PC-3 (cell line): ENCODE results near the gene ZNF19. TPM values are rescaled to one million over a fixed set of nuclear protein-coding genes. Genes with fewer than 3 reads are reported as not detected.
A peak's percentile ranks its signal among the peaks of the same experiment; 100 is the strongest.

Experiments
- ATAC-seq: fragments of 200-7000 bp; cut with Tn5 transposase; 2 replicates; pipeline ENCODE4 v1.9.1; 2020; ENCODE audit warnings: mild to moderate bottlenecking, moderate library complexity
- Bru-seq: library from RNA; stranded (reverse); fragments of 400-500 nt; gene quantifications from one replicate; lab custom pipeline; 2021; lab: Mats Ljungman, UMichigan
- BruChase-seq, 2 experiments: library from RNA; stranded (reverse); fragments of 400-500 nt; gene quantifications; one replicate each; lab custom pipeline; 2021; lab: Mats Ljungman, UMichigan
- BruUV-seq: library from RNA; stranded (reverse); fragments of 400-500 nt; replicated peaks from 2 replicates; lab custom pipeline; 2021; lab: Mats Ljungman, UMichigan
- CTCF ChIA-PET: fragments of 300-600 bp; sonication (Branson Sonifier 250); formaldehyde crosslinking; loops from one replicate; lab custom pipeline; 2022; ENCODE audit warnings: antibody characterized with exemption; lab: Charles Lee
- POLR2A ChIA-PET: fragments of 300-600 bp; sonication (Branson Sonifier 250); formaldehyde crosslinking; loops from one replicate; lab custom pipeline; 2022; ENCODE audit warnings: antibody characterized with exemption; ENCODE audit not compliant: unreplicated experiment; lab: Charles Lee
- DNase-seq: peaks from one replicate; pipeline ENCODE4 v3.0.0-alpha.2; 2015
- H2AFZ ChIP-seq: fragments of 300-600 bp; sonication (generic); 2 replicates; pipeline ENCODE4 v1.6.0; 2016; ENCODE audit warnings: antibody characterized with exemption, low read length
- H3F3A ChIP-seq: fragments of 300-600 bp; sonication (generic); one replicate; pipeline ENCODE4 v1.6.0; 2017; ENCODE audit warnings: antibody characterized with exemption, low read length, control low read depth, mild to moderate bottlenecking; ENCODE audit not compliant: unreplicated experiment
- H3K27ac ChIP-seq: fragments of 300-600 bp; sonication (generic); 2 replicates; pipeline ENCODE4 v1.5.1; 2016; ENCODE audit warnings: mild to moderate bottlenecking, low read length
- H3K27me3 ChIP-seq: fragments of 300-600 bp; sonication (generic); 2 replicates; pipeline ENCODE4 v1.6.1; 2016; ENCODE audit warnings: low read length, mixed read lengths
- H3K36me3 ChIP-seq: fragments of 300-600 bp; sonication (generic); 2 replicates; pipeline ENCODE4 v1.6.1; 2016; ENCODE audit warnings: low read depth, mixed run types, low read length, mixed read lengths
- H3K4me1 ChIP-seq: fragments of 300-600 bp; sonication (generic); 2 replicates; pipeline ENCODE4 v1.5.1; 2016; ENCODE audit warnings: low read length; ENCODE audit not compliant: insufficient read depth
- H3K4me2 ChIP-seq: fragments of 300-600 bp; sonication (generic); 2 replicates; pipeline ENCODE4 v1.6.0; 2016; ENCODE audit warnings: low read length
- H3K4me3 ChIP-seq: fragments of 300-600 bp; sonication (generic); 2 replicates; pipeline ENCODE4 v1.5.1; 2016; ENCODE audit warnings: mild to moderate bottlenecking, low read length, mixed read lengths
- H3K79me2 ChIP-seq: fragments of 300-600 bp; sonication (generic); 2 replicates; pipeline ENCODE4 v1.6.1; 2017; ENCODE audit warnings: low read length, mixed read lengths
- H3K9ac ChIP-seq: fragments of 300-600 bp; sonication (generic); 2 replicates; pipeline ENCODE4 v1.6.0; 2016; ENCODE audit warnings: mild to moderate bottlenecking, low read length
- H3K9me2 ChIP-seq: fragments of 300-600 bp; sonication (generic); replicated peaks from 2 replicates; pipeline ENCODE4 v1.6.1; 2016; ENCODE audit warnings: mixed run types, low read length, mixed read lengths
- H3K9me3 ChIP-seq: fragments of 300-600 bp; sonication (generic); 2 replicates; pipeline ENCODE4 v1.6.1; 2016; ENCODE audit warnings: low read length, mixed read lengths
- H4K20me1 ChIP-seq: fragments of 300-600 bp; sonication (generic); 2 replicates; pipeline ENCODE4 v1.6.1; 2016; ENCODE audit warnings: low read length, mixed read lengths
- EZH2 ChIP-seq: fragments of 300-600 bp; sonication (generic); IDR thresholded peaks from one replicate; pipeline ENCODE4 v1.6.1; 2017; ENCODE audit warnings: antibody characterized with exemption, mild to moderate bottlenecking, low read length; ENCODE audit not compliant: unreplicated experiment
- EZH2phosphoT487 ChIP-seq: fragments of 300-600 bp; sonication (generic); IDR thresholded peaks from 2 replicates; pipeline ENCODE4 v1.6.1; 2018; ENCODE audit warnings: mild to moderate bottlenecking, antibody characterized with exemption, low read length, borderline replicate concordance
- intact Hi-C: fragments of 100-400 bp; cut with micrococcal nuclease; formaldehyde crosslinking; loops from 2 replicates; pipeline ENCODE4 v1.9.0; 2023
- long read RNA-seq: library from polyadenylated mRNA; unstranded; transcript quantifications from one replicate; pipeline ENCODE4 v2.0.0, GENCODE V29; 2021; ENCODE audit not compliant: unreplicated experiment
- total RNA-seq: library from RNA; depleted of rRNA; stranded (reverse); fragments of >200 nt; gene quantifications from 2 replicates; pipeline ENCODE4 v1.2.3, GENCODE V29; 2014; rRNA removed
- TF ChIP-seq, protein P1 (sequence below): fragments of 300-600 bp; sonication (generic); conservative IDR thresholded peaks from 2 replicates; pipeline ENCODE4 v1.5.1; 2017; ENCODE audit warnings: antibody characterized with exemption, low read depth, mild to moderate bottlenecking, low read length

ZNF19 gene
- total RNA-seq (0.40 and 1.5 TPM in 2 replicates), Bru-seq, nascent RNA (percentile 47 among the genes with signal in this experiment), BruChase-seq, experiment 1, labeled RNA remaining after a 6-hour chase (percentile 39 among the genes with signal in this experiment), BruChase-seq, experiment 2, labeled RNA remaining after a 2-hour chase (percentile 47 among the genes with signal in this experiment)
- long read RNA-seq, partial matches to known transcripts, result 1 of 2 reads
- long read RNA-seq, other reads (novel, unspliced or antisense), result 0 of 2 reads

DNA sequence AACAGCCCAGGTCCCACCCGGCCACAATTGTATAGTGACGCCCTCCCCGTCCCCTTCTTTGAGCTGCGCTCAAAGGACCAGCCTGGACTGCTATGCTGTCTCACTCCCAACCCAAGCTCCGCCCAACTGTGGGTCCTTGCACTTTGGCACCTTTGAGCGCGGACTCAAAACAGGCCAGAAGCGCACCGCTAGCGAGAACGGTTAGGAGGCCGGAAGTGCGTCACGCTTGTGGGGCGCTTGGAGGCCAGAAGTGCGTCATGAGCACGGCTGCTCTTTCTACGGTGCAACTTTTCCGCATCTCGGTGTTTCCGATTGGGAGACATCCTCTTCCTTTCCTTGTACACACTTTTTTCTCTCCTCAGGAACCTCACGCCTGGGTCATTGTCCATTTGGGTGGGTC lies at the start of gene ZNF19:
Gene ZNF19, minus strand, starts transcription at position 203 of the 400 bp plus-strand sequence. CDS start 7,210 bp downstream, outside the sequence.
- TF ChIP-seq EZH2phosphoT487 (no peak), EZH2 (no peak)
- TF ChIP-seq, protein P1, sequence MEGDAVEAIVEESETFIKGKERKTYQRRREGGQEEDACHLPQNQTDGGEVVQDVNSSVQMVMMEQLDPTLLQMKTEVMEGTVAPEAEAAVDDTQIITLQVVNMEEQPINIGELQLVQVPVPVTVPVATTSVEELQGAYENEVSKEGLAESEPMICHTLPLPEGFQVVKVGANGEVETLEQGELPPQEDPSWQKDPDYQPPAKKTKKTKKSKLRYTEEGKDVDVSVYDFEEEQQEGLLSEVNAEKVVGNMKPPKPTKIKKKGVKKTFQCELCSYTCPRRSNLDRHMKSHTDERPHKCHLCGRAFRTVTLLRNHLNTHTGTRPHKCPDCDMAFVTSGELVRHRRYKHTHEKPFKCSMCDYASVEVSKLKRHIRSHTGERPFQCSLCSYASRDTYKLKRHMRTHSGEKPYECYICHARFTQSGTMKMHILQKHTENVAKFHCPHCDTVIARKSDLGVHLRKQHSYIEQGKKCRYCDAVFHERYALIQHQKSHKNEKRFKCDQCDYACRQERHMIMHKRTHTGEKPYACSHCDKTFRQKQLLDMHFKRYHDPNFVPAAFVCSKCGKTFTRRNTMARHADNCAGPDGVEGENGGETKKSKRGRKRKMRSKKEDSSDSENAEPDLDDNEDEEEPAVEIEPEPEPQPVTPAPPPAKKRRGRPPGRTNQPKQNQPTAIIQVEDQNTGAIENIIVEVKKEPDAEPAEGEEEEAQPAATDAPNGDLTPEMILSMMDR, result no peak
- no peak for DNase-seq
- H3K4me1 ChIP-seq, result no peaks in the 10 kb centered on the region
- no peak within 1 kb of the TSS for H3K27ac ChIP-seq
- H3K4me3 ChIP-seq, result no peak within 1 kb of the TSS
- H3K4me2 ChIP-seq, result no peak within 1 kb of the TSS
- no peaks in the 10 kb centered on the region for H3K36me3 ChIP-seq
- H3K9me2 ChIP-seq, result no peaks in the 10 kb centered on the region
- no peaks in the 10 kb centered on the region for H3F3A ChIP-seq
- no peak within 1 kb of the TSS for H2AFZ ChIP-seq
- H3K9me3 ChIP-seq, result no peaks in the 10 kb centered on the region
- ATAC-seq, result no peak
- BruUV-seq, result no TSS peak
- intact Hi-C loops, result no loop called here
- no peaks in the 10 kb centered on the region for H3K27me3 ChIP-seq
- no peaks in the 10 kb centered on the region for H3K79me2 ChIP-seq
- H4K20me1 ChIP-seq, result no peaks in the 10 kb centered on the region
- ChIA-PET CTCF (no interaction called here), POLR2A (no interaction called here)
- H3K9ac ChIP-seq, result no peak within 1 kb of the TSS

DNA sequence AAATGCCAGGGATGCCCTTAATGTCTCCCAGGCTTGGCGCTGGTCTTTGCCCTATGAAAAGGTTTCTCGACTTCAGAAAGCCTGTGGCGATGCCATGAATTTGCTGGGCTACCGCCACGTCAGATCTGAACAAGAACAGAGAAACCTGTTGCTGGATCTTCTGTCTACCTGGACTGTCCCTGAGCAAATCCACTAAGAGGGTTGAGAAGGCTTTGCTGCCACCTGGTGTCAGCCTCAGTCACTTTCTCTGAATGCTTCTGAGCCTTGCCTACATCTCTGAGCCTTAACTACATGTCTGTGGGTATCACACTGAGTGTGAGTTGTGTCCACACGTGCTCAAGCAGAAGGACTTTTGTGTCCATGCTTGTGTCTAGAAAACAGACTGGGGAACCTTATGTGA lies 48.5 kb upstream of the ZNF19 start:
- Histone ChIP-seq H3K4me2 (no peak overlapping the region), H3K27ac (no peak overlapping the region), H2AFZ (no peak overlapping the region), H4K20me1 (no peaks in the 10 kb centered on the region), H3F3A (no peaks in the 10 kb centered on the region), H3K27me3 (no peaks in the 10 kb centered on the region), H3K79me2 (no peaks in the 10 kb centered on the region), H3K9me2 (no peaks in the 10 kb centered on the region), H3K4me3 (no peak overlapping the region), H3K9me3 (no peaks in the 10 kb centered on the region), H3K9ac (no peak overlapping the region), H3K36me3 (no peaks in the 10 kb centered on the region), H3K4me1 (no peaks in the 10 kb centered on the region)
- BruUV-seq, result no TSS peak
- POLR2A ChIA-PET, result no interaction called here
- DNase-seq (peak; percentile 63), ATAC-seq (peak; percentile 80)
- intact Hi-C loops, result loop anchor here (1.0 to 5.0 kb wide), 2 partner anchors 35 to 74 kb away; no protein-coding TSS in a partner anchor
- TF ChIP-seq, protein P1, result peak; percentile 61
- TF ChIP-seq EZH2, result no peak
- CTCF ChIA-PET, result no interaction called here

DNA sequence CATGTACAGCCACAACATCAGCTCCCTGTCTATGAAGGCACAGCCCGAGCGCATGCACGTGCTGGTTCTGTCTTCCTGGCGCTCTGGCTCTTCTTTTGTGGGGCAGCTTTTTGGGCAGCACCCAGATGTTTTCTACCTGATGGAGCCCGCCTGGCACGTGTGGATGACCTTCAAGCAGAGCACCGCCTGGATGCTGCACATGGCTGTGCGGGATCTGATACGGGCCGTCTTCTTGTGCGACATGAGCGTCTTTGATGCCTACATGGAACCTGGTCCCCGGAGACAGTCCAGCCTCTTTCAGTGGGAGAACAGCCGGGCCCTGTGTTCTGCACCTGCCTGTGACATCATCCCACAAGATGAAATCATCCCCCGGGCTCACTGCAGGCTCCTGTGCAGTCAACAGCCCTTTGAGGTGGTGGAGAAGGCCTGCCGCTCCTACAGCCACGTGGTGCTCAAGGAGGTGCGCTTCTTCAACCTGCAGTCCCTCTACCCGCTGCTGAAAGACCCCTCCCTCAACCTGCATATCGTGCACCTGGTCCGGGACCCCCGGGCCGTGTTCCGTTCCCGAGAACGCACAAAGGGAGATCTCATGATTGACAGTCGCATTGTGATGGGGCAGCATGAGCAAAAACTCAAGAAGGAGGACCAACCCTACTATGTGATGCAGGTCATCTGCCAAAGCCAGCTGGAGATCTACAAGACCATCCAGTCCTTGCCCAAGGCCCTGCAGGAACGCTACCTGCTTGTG lies 47.8 kb upstream of the ZNF19 start:
- H3K4me3 ChIP-seq, result no peak overlapping the region
- no peak overlapping the region for H3K27ac ChIP-seq
- H3K9ac ChIP-seq, result no peak overlapping the region
- no peaks in the 10 kb centered on the region for H3F3A ChIP-seq
- H3K79me2 ChIP-seq, result no peaks in the 10 kb centered on the region
- H3K9me3 ChIP-seq, result no peaks in the 10 kb centered on the region
- no TSS peak for BruUV-seq
- H3K4me1 ChIP-seq, result no peaks in the 10 kb centered on the region
- no peak overlapping the region for H2AFZ ChIP-seq
- ChIA-PET CTCF (no interaction called here), POLR2A (no interaction called here)
- DNase-seq (no peak), ATAC-seq (no peak)
- H3K27me3 ChIP-seq, result no peaks in the 10 kb centered on the region
- no peak overlapping the region for H3K4me2 ChIP-seq
- TF ChIP-seq, protein P1, result no peak
- TF ChIP-seq EZH2, result no peak
- TF ChIP-seq EZH2phosphoT487, result no peak
- no peaks in the 10 kb centered on the region for H4K20me1 ChIP-seq
- H3K36me3 ChIP-seq, result no peaks in the 10 kb centered on the region
- intact Hi-C loops, result loop anchor here (1.0 to 5.0 kb wide), 2 partner anchors 35 to 74 kb away; no protein-coding TSS in a partner anchor
- no peaks in the 10 kb centered on the region for H3K9me2 ChIP-seq
